Measurements from ENCODE around the gene PTGDR2.

GRCh38 chr11:60801194-60801593, 54.6 kb downstream of the PTGDR2 start:
- TF ChIP-seq YY1 (IDR thresholded peaks at IDR 0.05; ENCODE audit: insufficient read depth, insufficient read length) (no peak), SUZ12 (IDR thresholded peaks at IDR 0.05; ENCODE audit: extremely low read depth, insufficient read depth, insufficient read length) (no peak)
